ENCODE measurements around the gene OR14A16.

The OR14A16 gene

DNA sequence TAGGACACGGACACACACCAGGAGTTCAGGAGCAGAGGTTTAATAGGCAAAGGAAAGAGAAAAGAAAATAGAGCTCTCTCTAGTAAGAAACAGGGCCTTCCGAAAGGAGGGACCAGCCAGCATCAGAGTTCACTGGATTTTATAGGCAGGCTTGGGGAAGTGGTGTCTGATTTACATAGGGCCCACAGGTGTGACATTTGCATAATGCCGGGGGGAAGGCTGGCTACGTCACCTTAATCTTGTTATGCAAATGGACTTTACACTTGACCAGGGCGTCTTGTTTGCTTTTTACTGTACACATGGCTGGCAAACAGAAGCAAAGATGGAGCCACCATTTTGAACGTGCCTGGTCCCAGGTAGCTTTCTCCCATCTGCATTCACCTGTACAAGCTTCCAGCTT lies at the start of gene OR14A16:
TSS of gene OR14A16 (minus strand) at position 97 of the 400 bp plus-strand sequence. CDS start 8,390 bp downstream, outside the sequence.
- in situ Hi-C loops (cut with HindIII; ENCODE audit: low sequenced_read_pairs), result no loop called here

DNA sequence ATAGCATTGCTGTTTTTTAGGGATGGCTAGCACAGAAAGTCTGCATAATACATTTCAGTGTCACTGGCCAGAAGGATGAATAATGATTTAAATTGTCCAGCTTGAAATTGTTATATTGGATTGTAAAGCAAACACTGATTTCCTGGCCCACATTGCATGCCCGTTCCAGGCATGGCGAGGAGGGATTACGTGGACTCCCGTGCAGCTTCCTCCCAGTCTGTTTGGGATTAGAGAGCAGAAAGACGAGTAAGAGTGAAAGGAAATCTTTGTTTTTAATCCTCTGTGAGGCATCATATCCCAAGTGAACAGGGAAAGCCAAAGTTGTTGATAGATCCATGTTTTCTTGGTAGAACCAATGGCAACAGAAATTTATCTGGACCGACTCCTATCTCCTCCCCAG lies 41.5 kb upstream of the OR14A16 start:
- in situ Hi-C loops (cut with HindIII; ENCODE audit: low sequenced_read_pairs), result no loop called here

- in situ Hi-C loops (cut with HindIII; ENCODE audit: low sequenced_read_pairs), result no loop called here
Measured at GRCh38 chr1:247864644-247865043, 40.7 kb upstream of the OR14A16 start.

DNA sequence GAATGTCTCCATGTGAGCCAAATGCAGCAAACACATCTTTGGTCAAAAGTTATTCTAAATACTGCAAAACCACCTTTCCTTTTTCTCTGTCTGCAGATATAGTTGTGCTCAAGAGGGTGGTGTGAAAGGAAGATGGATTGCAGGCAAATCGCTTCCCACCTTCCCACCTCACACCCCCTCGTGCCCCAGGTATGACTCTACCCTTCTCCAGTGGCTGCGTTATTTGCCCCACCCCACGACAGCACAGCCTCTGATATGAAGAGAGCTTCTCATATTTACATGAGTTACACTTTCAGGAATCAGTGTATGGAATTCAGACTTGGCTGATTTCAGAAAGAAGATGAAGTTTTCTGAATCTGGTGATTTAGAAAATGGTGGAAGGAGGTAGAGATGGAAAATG lies 38.8 kb upstream of the OR14A16 start:
- in situ Hi-C loops (cut with HindIII; ENCODE audit: low sequenced_read_pairs), result no loop called here

- in situ Hi-C loops (cut with HindIII; ENCODE audit: low sequenced_read_pairs), result no loop called here
Measured at GRCh38 chr1:247857985-247858619, 34.2 kb upstream of the OR14A16 start.

DNA sequence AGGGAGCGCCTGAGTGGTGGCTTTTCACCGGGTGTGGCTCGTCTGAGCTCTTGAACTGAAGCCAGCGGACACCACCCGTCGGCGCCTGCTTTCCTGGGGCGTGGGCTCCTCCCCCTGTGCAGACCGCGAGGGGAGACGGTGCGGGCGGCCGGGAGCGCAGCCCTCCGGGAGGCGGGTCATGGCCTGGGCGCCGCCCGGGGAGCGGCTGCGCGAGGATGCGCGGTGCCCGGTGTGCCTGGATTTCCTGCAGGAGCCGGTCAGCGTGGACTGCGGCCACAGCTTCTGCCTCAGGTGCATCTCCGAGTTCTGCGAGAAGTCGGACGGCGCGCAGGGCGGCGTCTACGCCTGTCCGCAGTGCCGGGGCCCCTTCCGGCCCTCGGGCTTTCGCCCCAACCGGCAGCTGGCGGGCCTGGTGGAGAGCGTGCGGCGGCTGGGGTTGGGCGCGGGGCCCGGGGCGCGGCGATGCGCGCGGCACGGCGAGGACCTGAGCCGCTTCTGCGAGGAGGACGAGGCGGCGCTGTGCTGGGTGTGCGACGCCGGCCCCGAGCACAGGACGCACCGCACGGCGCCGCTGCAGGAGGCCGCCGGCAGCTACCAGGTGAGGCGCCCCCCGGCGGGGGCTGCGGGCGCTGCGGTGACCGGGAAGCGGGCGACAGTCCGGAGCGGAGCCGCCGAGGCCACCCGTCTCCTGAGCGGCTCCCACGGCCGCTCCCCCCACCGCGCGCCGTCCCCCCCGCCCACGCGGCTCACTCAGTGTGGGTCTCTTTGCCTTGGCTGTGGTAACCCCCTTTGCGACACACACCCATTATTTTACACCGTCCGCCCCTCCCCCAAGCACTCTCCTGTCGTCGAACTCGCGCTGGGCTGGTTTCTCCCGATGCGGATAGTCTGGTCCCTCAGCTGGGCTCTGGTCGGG lies 33.4 kb upstream of the OR14A16 start, which contains the start of gene TRIM58:
TSS of gene TRIM58 (plus strand) at position 119 of the 916 bp plus-strand sequence. CDS start at position 179, 60 bp downstream.
- in situ Hi-C loops (cut with HindIII; ENCODE audit: low sequenced_read_pairs), result no loop called here

- in situ Hi-C loops (cut with HindIII; ENCODE audit: low sequenced_read_pairs), result no loop called here
Measured at GRCh38 chr1:247855911-247856310, 32.0 kb upstream of the OR14A16 start.

DNA sequence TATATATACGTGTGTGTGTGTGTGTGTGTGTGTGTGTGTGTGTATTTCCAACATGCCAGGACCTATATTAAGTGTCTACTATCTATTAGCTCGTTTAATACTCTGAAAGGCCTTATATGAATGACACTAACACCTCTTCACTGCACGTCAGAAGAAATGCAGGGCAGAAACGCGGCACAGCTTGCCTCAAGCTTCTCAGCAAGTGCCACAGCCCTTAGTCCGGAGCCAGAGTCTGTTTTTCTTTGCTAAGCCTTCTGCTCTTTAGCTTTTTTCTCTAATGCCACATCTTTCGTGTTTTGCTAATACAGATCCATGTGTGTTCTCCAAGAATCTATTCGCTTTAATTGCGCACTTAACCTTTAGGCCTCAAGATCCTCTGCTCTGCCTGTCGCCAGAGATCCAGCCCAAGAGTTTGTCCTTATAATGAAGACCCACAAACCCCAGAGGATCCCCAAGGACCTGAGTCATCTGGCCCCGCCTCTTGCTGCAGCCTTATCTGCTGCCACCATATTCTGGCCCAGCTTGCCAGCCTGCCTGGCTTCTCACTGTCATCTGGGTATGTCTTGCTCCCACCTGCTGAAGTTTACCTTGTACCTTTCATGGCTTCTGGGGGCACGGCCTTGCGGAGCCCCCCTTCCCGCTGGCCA lies 31.1 kb upstream of the OR14A16 start:
- in situ Hi-C loops (cut with HindIII; ENCODE audit: low sequenced_read_pairs), result no loop called here

DNA sequence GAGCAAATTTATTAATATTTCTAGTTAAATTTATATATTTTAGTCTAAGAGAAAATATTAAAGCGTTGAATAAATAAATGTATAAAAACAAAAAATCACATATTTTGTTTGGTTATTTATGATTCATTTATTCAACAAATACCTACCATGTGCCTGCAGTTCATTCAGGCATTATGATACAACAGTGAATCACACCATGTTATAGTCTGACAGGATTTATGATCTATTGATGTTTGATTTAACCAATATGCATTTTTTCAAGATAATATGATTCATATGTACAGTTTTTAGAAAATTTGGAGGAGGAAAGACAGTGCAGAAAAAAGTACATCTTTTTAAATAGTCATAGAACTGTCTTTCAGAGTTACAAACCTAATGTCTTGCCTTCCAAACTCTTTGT lies 25.7 kb upstream of the OR14A16 start:
- in situ Hi-C loops (cut with HindIII; ENCODE audit: low sequenced_read_pairs), result no loop called here

- in situ Hi-C loops (cut with HindIII; ENCODE audit: low sequenced_read_pairs), result no loop called here
Measured at GRCh38 chr1:247848346-247848745, 24.4 kb upstream of the OR14A16 start.

GRCh38 chr1:247845693-247846017 lies 21.7 kb upstream of the OR14A16 start:
- in situ Hi-C loops (cut with HindIII; ENCODE audit: low sequenced_read_pairs), result no loop called here

- in situ Hi-C loops (cut with HindIII; ENCODE audit: low sequenced_read_pairs), result no loop called here
Measured at GRCh38 chr1:247845011-247845692, 21.2 kb upstream of the OR14A16 start.

GRCh38 chr1:247843411-247843810 lies 19.5 kb upstream of the OR14A16 start:
- in situ Hi-C loops (cut with HindIII; ENCODE audit: low sequenced_read_pairs), result no loop called here

- in situ Hi-C loops (cut with HindIII; ENCODE audit: low sequenced_read_pairs), result no loop called here
Measured at GRCh38 chr1:247841796-247842195, 17.9 kb upstream of the OR14A16 start, which contains the start of gene OR11L1. OR11L1 (minus strand) TSS chr1:247841896; CDS start chr1:247841896, 0 bp downstream.

- in situ Hi-C loops (cut with HindIII; ENCODE audit: low sequenced_read_pairs), result no loop called here
Measured at GRCh38 chr1:247840818-247841217, 16.9 kb upstream of the OR14A16 start.

DNA sequence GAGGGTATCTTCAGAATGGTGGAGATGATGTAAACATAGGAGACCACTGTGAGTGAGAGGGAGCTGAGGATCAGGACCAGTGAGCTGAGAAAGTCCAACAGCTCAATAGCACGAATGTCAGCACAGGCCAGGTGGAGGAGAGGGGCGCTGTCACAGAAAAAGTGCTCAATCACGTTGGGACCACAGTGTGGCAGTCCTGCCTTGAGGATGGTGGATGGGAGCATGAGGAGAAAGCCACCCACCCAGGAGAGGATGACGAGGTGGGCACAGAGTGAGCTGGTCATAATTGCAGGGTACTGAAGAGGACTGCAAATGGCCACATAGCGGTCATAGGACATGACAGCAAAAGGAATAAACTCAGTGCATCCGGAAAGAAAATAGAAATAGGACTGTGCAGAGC lies 9.7 kb upstream of the OR14A16 start:
- in situ Hi-C loops (cut with HindIII; ENCODE audit: low sequenced_read_pairs), result no loop called here

GRCh38 chr1:247829656-247830055 lies 5.7 kb upstream of the OR14A16 start:
- in situ Hi-C loops (cut with HindIII; ENCODE audit: low sequenced_read_pairs), result no loop called here

- in situ Hi-C loops (cut with HindIII; ENCODE audit: low sequenced_read_pairs), result no loop called here
Measured at GRCh38 chr1:247825362-247825761, 1.4 kb upstream of the OR14A16 start.

DNA sequence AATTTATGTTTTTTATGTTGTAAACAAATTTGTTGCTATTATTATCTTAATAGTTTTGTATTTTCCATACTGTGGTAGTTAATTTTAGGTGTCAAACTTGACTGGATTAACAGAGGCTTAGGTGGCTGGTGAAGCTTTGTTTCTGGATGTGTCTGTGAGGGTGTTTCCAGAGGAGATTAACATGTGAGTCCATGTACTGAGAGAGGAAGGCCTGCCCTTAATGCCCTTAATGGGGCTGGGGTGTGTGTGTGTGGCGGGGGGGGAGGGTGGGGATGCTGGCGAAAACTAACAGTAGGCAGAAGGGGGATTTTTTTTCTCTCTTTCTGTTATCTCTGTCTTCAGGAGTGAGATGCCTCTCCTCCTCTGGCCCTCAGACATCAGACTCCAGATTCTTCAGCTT lies 1.9 kb downstream of the OR14A16 start:
- in situ Hi-C loops (cut with HindIII; ENCODE audit: low sequenced_read_pairs), result no loop called here

- in situ Hi-C loops (cut with HindIII; ENCODE audit: low sequenced_read_pairs), result no loop called here
Measured at GRCh38 chr1:247812637-247813036, 11.3 kb downstream of the OR14A16 start.

DNA sequence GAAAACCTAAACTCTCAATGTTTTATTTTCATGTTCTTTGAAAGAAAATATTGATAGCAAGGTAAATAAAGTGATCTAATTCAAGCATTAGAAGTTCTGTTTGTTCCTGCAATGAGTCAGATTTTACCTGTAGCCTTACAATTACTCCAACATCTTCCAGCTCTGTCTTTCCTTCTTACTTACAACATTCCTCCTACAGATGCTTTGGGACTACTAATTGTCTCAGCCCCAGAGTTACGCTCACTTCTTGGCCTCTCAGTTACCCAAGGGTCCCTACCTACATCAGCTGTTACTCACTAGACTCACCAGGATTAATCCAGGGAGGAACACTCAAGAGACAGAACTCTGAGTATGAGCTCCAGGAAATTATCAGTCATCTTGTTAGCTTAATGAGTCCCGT lies 26.4 kb downstream of the OR14A16 start:
- in situ Hi-C loops (cut with HindIII; ENCODE audit: low sequenced_read_pairs), result no loop called here
